ACHN (cell line): Measurements from ENCODE around the gene KIAA0513.

Source experiments
- DNase-seq: peaks from one replicate; pipeline ENCODE4 v3.0.0-alpha.2; 2015
- in situ Hi-C: cut with HindIII; loops from 2 replicates; pipeline ENCODE4 v1.10.0; 2017; ENCODE audit warnings: low sequenced_read_pairs, low pct_ligation_motif_present, low pct_unique_long_range_greater_than_20kb

KIAA0513 gene

GRCh38 chr16:85027349-85027957, at the start of gene KIAA0513:
TSS of gene KIAA0513 (plus strand) at chr16:85027795. CDS start at chr16:85067072, 39,277 bp downstream.
- peak; percentile 96 for DNase-seq
- in situ Hi-C loops: no loop called here

- in situ Hi-C loops: no loop called here
- no peak for DNase-seq
These were observed 48.1 kb upstream of the KIAA0513 start for GRCh38 chr16:84979516-84979915.

GRCh38 chr16:84982434-84982833, 45.2 kb upstream of the KIAA0513 start:
- DNase-seq: no peak

GRCh38 chr16:84985079-84986065, 42.2 kb upstream of the KIAA0513 start:
- DNase-seq: no peak

More at GRCh38 chr16:84982434-84982833, 45.2 kb upstream of the KIAA0513 start:
- in situ Hi-C loops: no loop called here

GRCh38 chr16:84986102-84986501, 41.5 kb upstream of the KIAA0513 start:
- in situ Hi-C loops: no loop called here
- DNase-seq: no peak

More at GRCh38 chr16:84985079-84986065, 42.2 kb upstream of the KIAA0513 start:
- in situ Hi-C loops: no loop called here

- in situ Hi-C loops: no loop called here
- DNase-seq: no peak
These were observed 40.7 kb upstream of the KIAA0513 start for GRCh38 chr16:84986879-84987278.

GRCh38 chr16:84988328-84989080, 39.1 kb upstream of the KIAA0513 start:
- no peak for DNase-seq
- in situ Hi-C loops: no loop called here

GRCh38 chr16:84989749-84990620, 37.6 kb upstream of the KIAA0513 start:
- no peak for DNase-seq
- in situ Hi-C loops: no loop called here

- no peak for DNase-seq
- in situ Hi-C loops: no loop called here
These were observed 36.8 kb upstream of the KIAA0513 start for GRCh38 chr16:84990782-84991181.

- DNase-seq: no peak
- in situ Hi-C loops: no loop called here
These were observed 34.9 kb upstream of the KIAA0513 start for GRCh38 chr16:84992717-84993075.

GRCh38 chr16:84993926-84994325, 33.7 kb upstream of the KIAA0513 start:
- no peak for DNase-seq
- in situ Hi-C loops: no loop called here

GRCh38 chr16:84995663-84996062, 31.9 kb upstream of the KIAA0513 start:
- DNase-seq: no peak
- in situ Hi-C loops: no loop called here

GRCh38 chr16:84996365-84996764, 31.2 kb upstream of the KIAA0513 start:
- no peak for DNase-seq
- in situ Hi-C loops: no loop called here

GRCh38 chr16:84999200-84999599, 28.4 kb upstream of the KIAA0513 start:
- in situ Hi-C loops: no loop called here
- DNase-seq: peak; percentile 38

- in situ Hi-C loops: no loop called here
- no peak for DNase-seq
These were observed 27.6 kb upstream of the KIAA0513 start for GRCh38 chr16:84999857-85000480.

- in situ Hi-C loops: no loop called here
- DNase-seq: peak; percentile 47
These were observed 25.5 kb upstream of the KIAA0513 start for GRCh38 chr16:85002099-85002541.

- DNase-seq: peak; percentile 67
- in situ Hi-C loops: no loop called here
These were observed 25.0 kb upstream of the KIAA0513 start for GRCh38 chr16:85002608-85003007.

- DNase-seq: peak; percentile 27
- in situ Hi-C loops: no loop called here
These were observed 24.5 kb upstream of the KIAA0513 start for GRCh38 chr16:85003076-85003475.
